Adrenal gland (tissue), 12 donors: Measurements from ENCODE around the gene SERPINA5. TPM values are rescaled to one million over a fixed set of nuclear protein-coding genes. Genes with fewer than 3 reads are reported as not detected.

ENCODE experiments used
- DNase-seq, 7 donors: peaks; one replicate each; pipeline ENCODE4 v3.0.0-alpha.2; 2019 to 2020
- H3K27ac ChIP-seq, 5 donors: fragments of 200-600 bp; sonication (generic) in 4 of 5; 1 replicate in 3 of 5; 2 replicates in 2 of 5; pipeline versions ENCODE4 v1.5.1 to v1.8.0; 2016 to 2020; ENCODE audit warnings: mild to moderate bottlenecking in 1 of 5
- H3K27me3 ChIP-seq: fragments of 200-600 bp; 2 replicates; pipeline ENCODE4 v1.8.0; 2021
- H3K36me3 ChIP-seq, 2 donors: fragments of 200-600 bp; replicated peaks in 1 of 2; 1 replicate in 1 of 2; 2 replicates in 1 of 2; pipeline versions ENCODE4 v1.5.1 to v1.8.0; 2018 to 2022
- H3K4me1 ChIP-seq, 2 donors: fragments of 200-600 bp; replicated peaks in 1 of 2; 1 replicate in 1 of 2; 2 replicates in 1 of 2; pipeline versions ENCODE4 v1.5.1 to v1.8.0; 2018 to 2021
- H3K4me3 ChIP-seq, 4 donors: fragments of 200-600 bp; sonication (generic) in 3 of 4; one replicate each; pipeline ENCODE4 v1.5.1; 2016 to 2018
- H3K9me3 ChIP-seq, 3 donors: fragments of 200-600 bp; sonication (generic) in 1 of 3; replicated peaks in 1 of 3; 1 replicate in 2 of 3; 2 replicates in 1 of 3; pipeline versions ENCODE4 v1.5.1 to v1.8.0; 2016 to 2021
- CTCF ChIP-seq, 6 experiments: fragments of 450-650 bp in 4 of 6; fragments of 200-600 bp in 2 of 6; sonication (generic) in 1 of 6; IDR thresholded peaks; 1 replicate in 5 of 6; 2 replicates in 1 of 6; pipeline versions ENCODE4 v1.5.1 to v1.8.0; 2016 to 2021; ENCODE audit warnings: antibody characterized with exemption in 6 of 6, mild to moderate bottlenecking in 2 of 6, moderate library complexity in 1 of 6
- POLR2A ChIP-seq, 2 donors: fragments of 450-650 bp; IDR thresholded peaks; one replicate each; pipeline ENCODE4 v1.6.1; 2017; ENCODE audit warnings: antibody characterized with exemption in 2 of 2, mild to moderate bottlenecking in 2 of 2, moderate library complexity in 1 of 2
- WGBS, 4 donors: extraction: QIAGEN DNeasy Blood & Tissue Kit in 2 of 4; methylation state at CpG; one replicate each; pipeline versions ENCODE4 v1.1.5 to v1.1.7; 2013 to 2017; 5-methylcytosine and 5-hydroxymethylcytosine counted together
- intact Hi-C, 2 donors: fragments of 100-400 bp; cut with DNase I; formaldehyde crosslinking; loops; one replicate each; pipeline versions ENCODE4 v1.14.1 to v1.15.0; 2022 to 2023
- polyA plus RNA-seq, 3 donors: library from polyadenylated mRNA; stranded (reverse); fragments of 200-250 nt in 2 of 3; fragments of 350-450 nt in 1 of 3; fragmentation: Illumina TruSeq in 1 of 3; extraction: RNeasy Lipid Tissue Mini Kit (QIAGEN cat#74804) in 1 of 3; gene quantifications; one replicate each; pipeline ENCODE4 v1.2.3, GENCODE V29; 2013 to 2014
- total RNA-seq, 9 donors: library from RNA; depleted of rRNA in 4 of 9; stranded (reverse); fragments of >200 nt in 4 of 9; fragments of 120-200 nt in 1 of 9; fragmentation: NEBNext Ultra II Directional in 1 of 9; extraction: Animal tissue kit (Norgen Biotek cat#: 25700) in 1 of 9; gene quantifications; one replicate each; pipeline versions ENCODE4 v1.1.0 to v1.2.4, GENCODE V29; 2013 to 2023
- donor health status: healthy with polysubstance abuse.
- donor health status: Bipolar disorder and iron deficiency.
- donor health status: DM: yes; HTN: yes; CAD: no.
- donor health status: DM: no; HTN: no; CAD: no.
- donor health status: DM: no; HTN: no; CAD: no.
- donor health status: DM: yes; HTN: yes; CAD: no.

Gene SERPINA5
- total and polyA plus RNA-seq, 12 donors = 83.6 to 1,055 (median 515) TPM

GRCh38 chr14:94535506-94535905, 45.7 kb upstream of the SERPINA5 start:
- intact Hi-C loops = no loop called here
- no peak overlapping the region for H3K27ac ChIP-seq
- H3K4me1 ChIP-seq = no peaks in the 10 kb centered on the region
- H3K36me3 ChIP-seq = no peaks in the 10 kb centered on the region
- DNase-seq = no peak
- H3K27me3 ChIP-seq = peaks cover 10% of the 10 kb centered on the region
- no peak overlapping the region for H3K4me3 ChIP-seq
- H3K9me3 ChIP-seq = no peaks in the 10 kb centered on the region
- no peak for TF ChIP-seq POLR2A (IDR thresholded peaks at IDR 0.05)
- TF ChIP-seq CTCF (IDR thresholded peaks at IDR 0.05) = no peak
- 69 to 81% (median 72%) methylated on average over 3 of the region's 3 CpGs for WGBS, 4 donors

GRCh38 chr14:94536836-94537235, 44.4 kb upstream of the SERPINA5 start:
- H3K36me3 ChIP-seq = no peaks in the 10 kb centered on the region
- TF ChIP-seq POLR2A (IDR thresholded peaks at IDR 0.05) = no peak
- no peak overlapping the region for H3K27ac ChIP-seq
- 47 to 57% (median 53%) methylated on average over 2 of the region's 2 CpGs for WGBS, 4 donors
- H3K9me3 ChIP-seq = no peaks in the 10 kb centered on the region
- no peaks in the 10 kb centered on the region for H3K4me1 ChIP-seq
- DNase-seq = peak in 1 of 7 donors; percentile 23
- peaks cover 10% of the 10 kb centered on the region for H3K27me3 ChIP-seq
- no peak overlapping the region for H3K4me3 ChIP-seq
- intact Hi-C loops = no loop called here

GRCh38 chr14:94538070-94538740, 43.0 kb upstream of the SERPINA5 start:
- no peak for TF ChIP-seq POLR2A (IDR thresholded peaks at IDR 0.05)
- TF ChIP-seq CTCF (IDR thresholded peaks at IDR 0.05) = no peak
- Histone ChIP-seq H3K27me3 (peaks cover 10% of the 10 kb centered on the region), H3K36me3 (no peaks in the 10 kb centered on the region), H3K4me3 (no peak overlapping the region), H3K4me1 (no peaks in the 10 kb centered on the region), H3K27ac (no peak overlapping the region), H3K9me3 (no peaks in the 10 kb centered on the region)
- DNase-seq = peak in 1 of 7 donors; percentile 18
- intact Hi-C loops = no loop called here
- 83 to 87% (median 86%) methylated on average over 6 of the region's 6 CpGs for WGBS, 4 donors

GRCh38 chr14:94539181-94539580, 42.0 kb upstream of the SERPINA5 start:
- Histone ChIP-seq H3K4me1 (no peaks in the 10 kb centered on the region), H3K36me3 (no peaks in the 10 kb centered on the region), H3K27ac (no peak overlapping the region), H3K9me3 (no peaks in the 10 kb centered on the region), H3K27me3 (peaks cover 4% of the 10 kb centered on the region), H3K4me3 (no peak overlapping the region)
- intact Hi-C loops = no loop called here
- peak in 1 of 7 donors; percentile 9 for DNase-seq
- WGBS, 4 donors = 68 to 84% (median 78%) methylated on average over 7 of the region's 7 CpGs
- TF ChIP-seq CTCF (IDR thresholded peaks at IDR 0.05) (no peak), POLR2A (IDR thresholded peaks at IDR 0.05) (no peak)
